MM.1S (cell line): ENCODE results near the gene MYOZ1.

Source experiments
- DNase-seq: peaks from one replicate; pipeline ENCODE4 v3.0.0-alpha.2; 2015
- H2AFZ ChIP-seq: fragments of 300-600 bp; sonication (generic); 2 replicates; pipeline ENCODE4 v1.6.0; 2016; ENCODE audit warnings: antibody characterized with exemption, low read length
- H3F3A ChIP-seq: fragments of 300-600 bp; sonication (generic); 2 replicates; pipeline ENCODE4 v1.6.1; 2016; ENCODE audit warnings: mild to moderate bottlenecking, antibody characterized with exemption, low read length, moderate library complexity, mixed read lengths; ENCODE audit not compliant: insufficient read depth
- H3K27ac ChIP-seq: fragments of 300-600 bp; sonication (generic); 2 replicates; pipeline ENCODE4 v1.5.1; 2016; ENCODE audit warnings: mild to moderate bottlenecking, low read length
- H3K27me3 ChIP-seq: fragments of 300-600 bp; sonication (generic); replicated peaks from 2 replicates; pipeline ENCODE4 v1.6.0; 2016; ENCODE audit warnings: low read length; ENCODE audit not compliant: insufficient read depth
- H3K36me3 ChIP-seq: fragments of 300-600 bp; sonication (generic); replicated peaks from 2 replicates; pipeline ENCODE4 v1.6.1; 2016; ENCODE audit warnings: mild to moderate bottlenecking, low read length, mixed read lengths; ENCODE audit not compliant: insufficient read depth
- H3K4me1 ChIP-seq: fragments of 300-600 bp; sonication (generic); 2 replicates; pipeline ENCODE4 v1.6.1; 2016; ENCODE audit warnings: low read length, mixed read lengths
- H3K4me2 ChIP-seq: fragments of 300-600 bp; sonication (generic); 2 replicates; pipeline ENCODE4 v1.6.0; 2016; ENCODE audit warnings: low read depth, low read length
- H3K4me3 ChIP-seq: fragments of 300-600 bp; sonication (generic); 2 replicates; pipeline ENCODE4 v1.5.1; 2016; ENCODE audit warnings: low read length, mixed read lengths
- H3K79me2 ChIP-seq: fragments of 300-600 bp; sonication (generic); 2 replicates; pipeline ENCODE4 v1.6.1; 2016; ENCODE audit warnings: mixed run types, low read length, mixed read lengths
- H3K9ac ChIP-seq: fragments of 300-600 bp; sonication (generic); 2 replicates; pipeline ENCODE4 v1.6.1; 2016; ENCODE audit warnings: low read length, mixed read lengths
- H3K9me2 ChIP-seq: fragments of 300-600 bp; sonication (generic); replicated peaks from 2 replicates; pipeline ENCODE4 v1.6.1; 2016; ENCODE audit warnings: mild to moderate bottlenecking, low read length, mixed read lengths; ENCODE audit not compliant: insufficient read depth
- H3K9me3 ChIP-seq: fragments of 300-600 bp; sonication (generic); replicated peaks from 2 replicates; pipeline ENCODE4 v1.6.1; 2016; ENCODE audit warnings: mild to moderate bottlenecking, low read length, mixed read lengths; ENCODE audit not compliant: insufficient read depth
- H4K20me1 ChIP-seq: fragments of 300-600 bp; sonication (generic); 2 replicates; pipeline ENCODE4 v1.6.1; 2016; ENCODE audit warnings: mild to moderate bottlenecking, low read length, moderate library complexity, mixed read lengths; ENCODE audit not compliant: insufficient read depth
- EZH2 ChIP-seq: fragments of 300-600 bp; sonication (generic); optimal IDR thresholded peaks from 2 replicates; pipeline ENCODE3; 2017; ENCODE audit warnings: low read depth, mild to moderate bottlenecking, antibody characterized with exemption, low read length, mixed read lengths
- EZH2phosphoT487 ChIP-seq: fragments of 300-600 bp; sonication (generic); IDR thresholded peaks from 2 replicates; pipeline ENCODE4 v1.6.1; 2018; ENCODE audit warnings: antibody characterized with exemption, low read length
- TF ChIP-seq, protein P1 (sequence below): fragments of 300-600 bp; sonication (generic); IDR thresholded peaks from 2 replicates; pipeline ENCODE4 v1.5.1; 2016; ENCODE audit warnings: antibody characterized with exemption, low read length, mixed read lengths

The MYOZ1 gene

GRCh38 chr10:73585327-73585726, 55.9 kb downstream of the MYOZ1 start:
- H3K27ac ChIP-seq, result no peak overlapping the region
- no peaks in the 10 kb centered on the region for H3K79me2 ChIP-seq
- no peaks in the 10 kb centered on the region for H3K9me2 ChIP-seq
- H4K20me1 ChIP-seq, result no peaks in the 10 kb centered on the region
- no peak overlapping the region for H3K4me2 ChIP-seq
- no peak overlapping the region for H2AFZ ChIP-seq
- no peaks in the 10 kb centered on the region for H3K36me3 ChIP-seq
- H3F3A ChIP-seq, result no peaks in the 10 kb centered on the region
- TF ChIP-seq EZH2, result no peak
- no peak for TF ChIP-seq EZH2phosphoT487
- TF ChIP-seq, protein P1, sequence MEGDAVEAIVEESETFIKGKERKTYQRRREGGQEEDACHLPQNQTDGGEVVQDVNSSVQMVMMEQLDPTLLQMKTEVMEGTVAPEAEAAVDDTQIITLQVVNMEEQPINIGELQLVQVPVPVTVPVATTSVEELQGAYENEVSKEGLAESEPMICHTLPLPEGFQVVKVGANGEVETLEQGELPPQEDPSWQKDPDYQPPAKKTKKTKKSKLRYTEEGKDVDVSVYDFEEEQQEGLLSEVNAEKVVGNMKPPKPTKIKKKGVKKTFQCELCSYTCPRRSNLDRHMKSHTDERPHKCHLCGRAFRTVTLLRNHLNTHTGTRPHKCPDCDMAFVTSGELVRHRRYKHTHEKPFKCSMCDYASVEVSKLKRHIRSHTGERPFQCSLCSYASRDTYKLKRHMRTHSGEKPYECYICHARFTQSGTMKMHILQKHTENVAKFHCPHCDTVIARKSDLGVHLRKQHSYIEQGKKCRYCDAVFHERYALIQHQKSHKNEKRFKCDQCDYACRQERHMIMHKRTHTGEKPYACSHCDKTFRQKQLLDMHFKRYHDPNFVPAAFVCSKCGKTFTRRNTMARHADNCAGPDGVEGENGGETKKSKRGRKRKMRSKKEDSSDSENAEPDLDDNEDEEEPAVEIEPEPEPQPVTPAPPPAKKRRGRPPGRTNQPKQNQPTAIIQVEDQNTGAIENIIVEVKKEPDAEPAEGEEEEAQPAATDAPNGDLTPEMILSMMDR, result no peak
- no peak overlapping the region for H3K9ac ChIP-seq
- no peak for DNase-seq
- no peaks in the 10 kb centered on the region for H3K9me3 ChIP-seq
- no peaks in the 10 kb centered on the region for H3K27me3 ChIP-seq
- no peak overlapping the region for H3K4me3 ChIP-seq
- H3K4me1 ChIP-seq, result no peaks in the 10 kb centered on the region

DNA sequence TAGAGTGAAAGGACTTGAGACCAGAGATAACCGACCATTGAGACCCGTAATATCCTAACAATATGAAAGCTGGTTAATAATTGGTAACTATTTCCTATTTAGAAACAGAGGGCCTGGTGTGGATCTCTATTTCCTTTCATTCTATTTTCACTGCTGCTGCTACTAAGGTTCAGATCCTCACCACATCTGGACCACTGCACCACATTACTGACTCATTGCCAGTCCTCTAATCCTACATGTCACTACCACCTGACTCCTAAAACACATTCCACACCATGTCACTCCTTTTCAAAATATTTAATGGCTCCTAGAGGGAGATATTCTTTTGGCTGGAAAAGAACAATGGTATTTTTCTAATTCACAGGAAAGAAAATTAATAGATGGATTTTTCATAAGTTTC, 56.5 kb downstream of the MYOZ1 start:
- Histone ChIP-seq H3K27me3 (no peaks in the 10 kb centered on the region), H3K27ac (no peak overlapping the region), H4K20me1 (no peaks in the 10 kb centered on the region), H3K4me2 (no peak overlapping the region), H3K9ac (no peak overlapping the region), H3K4me3 (no peak overlapping the region), H3K9me3 (no peaks in the 10 kb centered on the region), H3K36me3 (no peaks in the 10 kb centered on the region), H3K79me2 (no peaks in the 10 kb centered on the region), H3F3A (no peaks in the 10 kb centered on the region), H3K4me1 (no peaks in the 10 kb centered on the region), H2AFZ (no peak overlapping the region), H3K9me2 (no peaks in the 10 kb centered on the region)
- DNase-seq, result no peak
- TF ChIP-seq EZH2phosphoT487, result no peak
- TF ChIP-seq, protein P1, result no peak
- no peak for TF ChIP-seq EZH2

DNA sequence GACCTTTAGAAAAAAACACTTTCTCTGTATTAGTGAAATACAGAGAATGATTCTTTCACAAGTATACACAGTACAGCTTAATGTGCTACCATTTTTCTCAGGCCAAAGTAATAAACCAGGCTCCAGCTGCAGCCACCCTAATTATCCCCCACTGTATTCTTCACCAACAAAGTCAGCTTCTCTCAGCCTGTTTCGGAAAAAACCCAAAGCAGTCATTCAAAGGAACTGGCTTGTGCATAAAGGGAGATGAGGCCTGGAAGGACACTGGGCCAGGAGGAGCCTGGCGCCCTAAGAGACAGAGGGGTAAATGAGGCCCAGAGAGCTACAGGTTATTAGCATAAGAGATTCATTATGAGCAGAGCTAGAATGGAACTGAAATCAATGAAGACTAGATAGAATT, 59.4 kb downstream of the MYOZ1 start:
- no peaks in the 10 kb centered on the region for H3K9me2 ChIP-seq
- no peaks in the 10 kb centered on the region for H4K20me1 ChIP-seq
- no peaks in the 10 kb centered on the region for H3K79me2 ChIP-seq
- no peak for DNase-seq
- no peak overlapping the region for H3K4me3 ChIP-seq
- no peak overlapping the region for H2AFZ ChIP-seq
- TF ChIP-seq, protein P1, result no peak
- TF ChIP-seq EZH2phosphoT487 (no peak), EZH2 (no peak)
- no peaks in the 10 kb centered on the region for H3K4me1 ChIP-seq
- H3K36me3 ChIP-seq, result no peaks in the 10 kb centered on the region
- no peak overlapping the region for H3K4me2 ChIP-seq
- H3K9me3 ChIP-seq, result no peaks in the 10 kb centered on the region
- H3K27ac ChIP-seq, result no peak overlapping the region
- no peaks in the 10 kb centered on the region for H3F3A ChIP-seq
- H3K27me3 ChIP-seq, result no peaks in the 10 kb centered on the region
- H3K9ac ChIP-seq, result no peak overlapping the region
